Nephron progenitor cell (in vitro differentiated cells): Measurements from ENCODE around the gene PACRGL.
"Not testable (repeated sequence)": the region's sequence is repeated elsewhere in the genome, so short reads cannot be mapped to it uniquely, and the experiment has no call there.

Experiments used
- DNase-seq: peaks from one replicate; pipeline ENCODE4 v3.0.0; 2021
- H3K27ac Mint-ChIP-seq: 2 replicates; pipeline ENCODE4 v1.8.0; 2021; ENCODE audit warnings: mild to moderate bottlenecking, moderate library complexity, mixed read lengths
- H3K27me3 Mint-ChIP-seq: 2 replicates; pipeline ENCODE4 v1.8.0; 2021; ENCODE audit warnings: mild to moderate bottlenecking, low read depth, mixed read lengths; ENCODE audit not compliant: poor library complexity
- H3K36me3 Mint-ChIP-seq: 2 replicates; pipeline ENCODE4 v1.8.0; 2021; ENCODE audit warnings: low read depth, mixed read lengths
- H3K4me1 Mint-ChIP-seq: 2 replicates; pipeline ENCODE4 v1.8.0; 2021; ENCODE audit warnings: mixed read lengths
- H3K4me3 Mint-ChIP-seq: 2 replicates; pipeline ENCODE4 v1.8.0; 2021; ENCODE audit warnings: mild to moderate bottlenecking, moderate library complexity, mixed read lengths
- H3K9me3 Mint-ChIP-seq: 2 replicates; pipeline ENCODE4 v1.8.0; 2021; ENCODE audit warnings: mild to moderate bottlenecking, moderate library complexity, mixed read lengths
- TF ChIP-seq, protein P1 (sequence below): fragments of 200-600 bp; sonication (generic); IDR thresholded peaks from 2 replicates; pipeline ENCODE4 v1.5.0; 2021; ENCODE audit warnings: antibody characterized with exemption

The PACRGL gene

GRCh38 chr4:20761826-20762225 lies 61.6 kb downstream of the PACRGL start:
- H3K4me3 Mint-ChIP-seq = no peak overlapping the region

GRCh38 chr4:20764366-20764992 lies 64.2 kb downstream of the PACRGL start:
- H3K27ac Mint-ChIP-seq = no peak overlapping the region
- no peaks in the 10 kb centered on the region for H3K27me3 Mint-ChIP-seq
- no peaks in the 10 kb centered on the region for H3K4me1 Mint-ChIP-seq
- H3K36me3 Mint-ChIP-seq = no peaks in the 10 kb centered on the region
- no peak overlapping the region for H3K4me3 Mint-ChIP-seq
- no peak for DNase-seq
- TF ChIP-seq, protein P1, sequence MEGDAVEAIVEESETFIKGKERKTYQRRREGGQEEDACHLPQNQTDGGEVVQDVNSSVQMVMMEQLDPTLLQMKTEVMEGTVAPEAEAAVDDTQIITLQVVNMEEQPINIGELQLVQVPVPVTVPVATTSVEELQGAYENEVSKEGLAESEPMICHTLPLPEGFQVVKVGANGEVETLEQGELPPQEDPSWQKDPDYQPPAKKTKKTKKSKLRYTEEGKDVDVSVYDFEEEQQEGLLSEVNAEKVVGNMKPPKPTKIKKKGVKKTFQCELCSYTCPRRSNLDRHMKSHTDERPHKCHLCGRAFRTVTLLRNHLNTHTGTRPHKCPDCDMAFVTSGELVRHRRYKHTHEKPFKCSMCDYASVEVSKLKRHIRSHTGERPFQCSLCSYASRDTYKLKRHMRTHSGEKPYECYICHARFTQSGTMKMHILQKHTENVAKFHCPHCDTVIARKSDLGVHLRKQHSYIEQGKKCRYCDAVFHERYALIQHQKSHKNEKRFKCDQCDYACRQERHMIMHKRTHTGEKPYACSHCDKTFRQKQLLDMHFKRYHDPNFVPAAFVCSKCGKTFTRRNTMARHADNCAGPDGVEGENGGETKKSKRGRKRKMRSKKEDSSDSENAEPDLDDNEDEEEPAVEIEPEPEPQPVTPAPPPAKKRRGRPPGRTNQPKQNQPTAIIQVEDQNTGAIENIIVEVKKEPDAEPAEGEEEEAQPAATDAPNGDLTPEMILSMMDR = no peak
- no peaks in the 10 kb centered on the region for H3K9me3 Mint-ChIP-seq

More at GRCh38 chr4:20761826-20762225, 61.6 kb downstream of the PACRGL start:
- no peak overlapping the region for H3K27ac Mint-ChIP-seq
- H3K36me3 Mint-ChIP-seq = no peaks in the 10 kb centered on the region
- DNase-seq = no peak
- H3K4me1 Mint-ChIP-seq = no peaks in the 10 kb centered on the region
- TF ChIP-seq, protein P1 = no peak
- no peaks in the 10 kb centered on the region for H3K9me3 Mint-ChIP-seq
- no peaks in the 10 kb centered on the region for H3K27me3 Mint-ChIP-seq

DNA sequence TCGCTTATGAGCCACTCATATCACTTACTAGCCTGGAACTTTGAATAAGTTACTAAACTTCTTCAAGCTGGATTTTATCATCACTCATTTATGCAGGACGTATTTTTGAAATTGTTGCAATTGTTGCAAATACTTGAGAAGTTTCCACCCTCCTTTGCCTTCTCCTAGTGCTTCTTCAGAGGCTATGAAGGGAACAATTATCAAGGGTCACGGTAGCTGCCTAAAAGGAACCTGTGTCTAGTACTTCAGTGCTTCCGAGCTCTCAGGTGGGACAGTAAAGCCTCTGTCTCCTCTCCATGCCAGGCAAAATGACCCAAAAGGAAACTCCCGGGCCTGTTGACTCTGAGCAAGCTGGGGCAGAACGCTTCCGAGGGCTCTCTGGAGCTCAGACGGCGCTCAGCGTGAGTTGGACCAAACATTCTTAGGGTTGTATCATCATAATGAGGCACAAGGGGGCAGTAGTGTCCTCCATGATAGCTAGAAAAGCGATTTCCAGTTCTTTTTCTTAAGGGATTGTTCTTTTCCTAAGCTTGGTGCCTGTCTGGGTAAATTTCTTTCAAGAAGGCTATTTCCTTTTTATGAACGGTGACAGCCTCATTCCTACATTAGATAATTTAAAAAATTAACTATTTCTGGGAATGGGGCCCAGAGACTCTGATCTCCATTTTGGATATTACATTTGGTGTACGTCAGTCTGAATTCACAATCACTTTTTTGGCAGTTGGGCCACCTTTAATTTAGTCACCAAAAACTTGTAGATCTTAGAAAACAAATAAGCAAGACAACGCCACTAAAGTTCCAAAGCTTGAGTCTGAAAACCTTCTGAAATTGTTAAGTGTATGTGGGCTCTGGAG lies 73.1 kb downstream of the PACRGL start:
- Mint-ChIP-seq H3K27ac (no peak overlapping the region), H3K9me3 (no peaks in the 10 kb centered on the region), H3K27me3 (peaks cover 3% of the 10 kb centered on the region), H3K36me3 (no peaks in the 10 kb centered on the region), H3K4me3 (no peak overlapping the region), H3K4me1 (no peaks in the 10 kb centered on the region)
- peak; percentile 58 for DNase-seq
- TF ChIP-seq, protein P1 = peak; percentile 74

GRCh38 chr4:20778896-20779295 lies 78.6 kb downstream of the PACRGL start:
- Mint-ChIP-seq H3K27ac (no peak overlapping the region), H3K36me3 (no peaks in the 10 kb centered on the region)
- TF ChIP-seq, protein P1 = no peak

GRCh38 chr4:20783134-20783533 lies 82.9 kb downstream of the PACRGL start:
- H3K27me3 Mint-ChIP-seq, H3K4me1 Mint-ChIP-seq, DNase-seq, H3K36me3 Mint-ChIP-seq, H3K27ac Mint-ChIP-seq, H3K4me3 Mint-ChIP-seq: not testable (repeated sequence)
- peaks cover 28% of the 10 kb centered on the region for H3K9me3 Mint-ChIP-seq

More at GRCh38 chr4:20778896-20779295, 78.6 kb downstream of the PACRGL start:
- H3K9me3 Mint-ChIP-seq = peaks cover 28% of the 10 kb centered on the region
- DNase-seq = no peak
- no peaks in the 10 kb centered on the region for H3K4me1 Mint-ChIP-seq
- peaks cover 8% of the 10 kb centered on the region for H3K27me3 Mint-ChIP-seq
- H3K4me3 Mint-ChIP-seq = no peak overlapping the region

DNA sequence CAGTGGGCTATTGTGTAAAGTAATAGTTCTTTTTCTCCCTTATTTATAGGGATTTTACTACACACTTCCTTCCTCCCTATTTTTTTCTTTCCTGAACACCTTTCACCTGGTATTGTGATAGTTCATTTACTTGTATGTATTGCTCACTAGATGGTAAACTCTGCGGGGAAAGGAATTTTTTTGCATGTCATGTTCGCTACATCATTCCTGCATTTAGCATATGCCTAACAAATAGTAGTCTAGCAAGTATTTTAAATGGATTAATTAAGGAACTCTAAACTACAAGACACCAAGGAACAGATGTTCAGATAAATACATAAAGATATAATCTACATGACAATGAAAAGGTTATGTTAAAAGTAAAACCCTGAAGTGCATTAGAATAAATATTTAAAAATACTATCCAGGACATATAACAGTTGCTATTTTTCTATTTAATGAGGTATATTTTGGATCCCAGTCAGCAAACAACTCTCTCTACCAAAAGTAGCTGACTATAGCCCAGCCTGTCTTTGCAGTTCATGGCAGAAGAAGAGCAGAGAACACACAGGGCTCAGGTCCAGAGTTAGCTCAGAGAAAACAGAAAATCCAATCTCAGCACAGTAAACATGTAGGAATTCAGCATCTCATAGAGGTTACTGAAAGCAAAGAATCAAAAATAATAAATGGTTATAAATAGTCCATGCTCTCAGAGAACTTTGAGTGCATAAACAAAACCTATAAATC lies 87.8 kb downstream of the PACRGL start:
- H3K9me3 Mint-ChIP-seq = peaks cover 4% of the 10 kb centered on the region

More for the DNA sequence above, 87.8 kb downstream of the PACRGL start:
- TF ChIP-seq, protein P1 = no peak
- Mint-ChIP-seq H3K4me1 (no peaks in the 10 kb centered on the region), H3K36me3 (no peaks in the 10 kb centered on the region), H3K27me3 (no peaks in the 10 kb centered on the region), H3K4me3 (no peak overlapping the region), H3K27ac (no peak overlapping the region)
- DNase-seq = no peak
